OCI-LY1 (cell line): ENCODE data around the gene CTIF.

Experiments
- CTCF ChIP-seq: fragments of 200-600 bp; sonication (generic), shearing (Covaris generic); IDR thresholded peaks from 2 replicates; pipeline ENCODE4 v1.5.1; 2017; ENCODE audit warnings: mild to moderate bottlenecking, antibody characterized with exemption, low read length, moderate library complexity, mixed read lengths
- EZH2 ChIP-seq: fragments of 200-600 bp; sonication (generic), shearing (Covaris generic); IDR thresholded peaks from 2 replicates; pipeline ENCODE4 v1.8.0; 2017; ENCODE audit warnings: borderline replicate concordance, mixed run types, mild to moderate bottlenecking, antibody characterized with exemption, low read length, moderate library complexity, mixed read lengths

- TF ChIP-seq CTCF (no peak), EZH2 (no peak)
Observed at GRCh38 chr18:48733643-48734253, 194.9 kb downstream of the CTIF start.
